GM18909 (cell line): Measurements from ENCODE around the gene LYRM2.

Source experiments
- ATAC-seq: cut with Tn5 transposase; IDR thresholded peaks from one replicate; pipeline ENCODE4 v1.9.1; 2021; ENCODE audit warnings: mild to moderate bottlenecking; ENCODE audit not compliant: unreplicated experiment, poor library complexity

LYRM2 gene

GRCh38 chr6:89518352-89519055, 120.0 kb downstream of the LYRM2 start:
- no peak for ATAC-seq
